HepG2 (cell line): ENCODE results near the gene SLC23A2. TPM values are rescaled to one million over a fixed set of nuclear protein-coding genes. Genes with fewer than 3 reads are reported as not detected.

Source experiments
- BCL3 ChIP-seq: sonication (generic); formaldehyde crosslinking; IDR thresholded peaks from 2 replicates; pipeline ENCODE4 v1.5.1; 2020; ENCODE audit warnings: mild to moderate bottlenecking, missing genetic modification reagents, moderate library complexity
- CAMTA2 ChIP-seq: sonication (generic); formaldehyde crosslinking; IDR thresholded peaks from 2 replicates; pipeline ENCODE4 v1.4.0; 2020; ENCODE audit warnings: mild to moderate bottlenecking, missing genetic modification reagents, borderline replicate concordance
- CENPT ChIP-seq: sonication (generic); formaldehyde crosslinking; IDR thresholded peaks from 2 replicates; pipeline ENCODE4 v1.8.0; 2022; ENCODE audit warnings: low read depth, mild to moderate bottlenecking, moderate library complexity, missing genetic modification reagents
- IKZF4 ChIP-seq: sonication (generic); formaldehyde crosslinking; IDR thresholded peaks from 2 replicates; pipeline ENCODE4 v1.5.1; 2020; ENCODE audit warnings: borderline replicate concordance, mild to moderate bottlenecking, low read depth, missing genetic modification reagents; ENCODE audit errors: not compliant biosample characterization
- MYPOP ChIP-seq: sonication (generic); formaldehyde crosslinking; IDR thresholded peaks from 2 replicates; pipeline ENCODE4 v1.8.1; 2023; ENCODE audit warnings: mild to moderate bottlenecking, moderate library complexity, missing genetic modification reagents
- MZF1 ChIP-seq: sonication (generic); formaldehyde crosslinking; IDR thresholded peaks from 2 replicates; pipeline ENCODE4 v1.8.1; 2023; ENCODE audit warnings: mild to moderate bottlenecking, missing genetic modification reagents, borderline replicate concordance
- NPAS2 ChIP-seq: sonication (generic); formaldehyde crosslinking; IDR thresholded peaks from 2 replicates; pipeline ENCODE4 v1.8.0; 2022; ENCODE audit warnings: mild to moderate bottlenecking, missing genetic modification reagents, borderline replicate concordance
- POLR2AphosphoS2 ChIP-seq: IDR thresholded peaks from 2 replicates; pipeline ENCODE4 v1.6.1; 2011; ENCODE audit warnings: low read depth, low read length, improper control_type of control experiment
- STAT6 ChIP-seq: sonication (generic); formaldehyde crosslinking; IDR thresholded peaks from 2 replicates; pipeline ENCODE4 v1.4.0; 2020; ENCODE audit warnings: missing genetic modification reagents, mild to moderate bottlenecking, borderline replicate concordance
- TRIM24 ChIP-seq: sonication (generic); formaldehyde crosslinking; IDR thresholded peaks from 2 replicates; pipeline ENCODE4 v1.8.0; 2022; ENCODE audit warnings: mild to moderate bottlenecking, missing genetic modification reagents
- ZBTB10 ChIP-seq: sonication (generic); formaldehyde crosslinking; IDR thresholded peaks from 2 replicates; pipeline ENCODE4 v1.4.0; 2020; ENCODE audit warnings: missing genetic modification reagents, borderline replicate concordance
- ZBTB43 ChIP-seq: sonication (generic); formaldehyde crosslinking; conservative IDR thresholded peaks from 2 replicates; pipeline ENCODE4 v1.4.0; 2020; ENCODE audit warnings: missing genetic modification reagents
- ZNF549 ChIP-seq: sonication (generic); formaldehyde crosslinking; IDR thresholded peaks from 2 replicates; pipeline ENCODE4 v1.5.0; 2020; ENCODE audit warnings: missing genetic modification reagents
- ZNF609 ChIP-seq: sonication (generic); formaldehyde crosslinking; IDR thresholded peaks from 2 replicates; pipeline ENCODE4 v1.4.0; 2020; ENCODE audit warnings: mild to moderate bottlenecking, missing genetic modification reagents, borderline replicate concordance
- ZNF75D ChIP-seq: sonication (generic); formaldehyde crosslinking; IDR thresholded peaks from 2 replicates; pipeline ENCODE4 v1.8.1; 2023; ENCODE audit warnings: missing genetic modification reagents, mild to moderate bottlenecking, borderline replicate concordance
- polyA plus RNA-seq, 8 experiments: library from polyadenylated mRNA; depleted of rRNA in 3 of 8; stranded (reverse) in 7 of 8; unstranded in 1 of 8; fragments of >200 nt; fragmentation: Illumina TruSeq in 4 of 8; extraction: Trizol in 4 of 8; gene quantifications; 2 replicates each; pipeline versions ENCODE4 v1.2.1 to v1.2.3, GENCODE V29; 2011 to 2016; ENCODE audit warnings: low read depth in 4 of 8, missing spikeins in 1 of 8, mixed read lengths in 1 of 8; ENCODE audit not compliant: insufficient read depth in 1 of 8
- total RNA-seq, 5 experiments: library from RNA; depleted of rRNA; stranded (reverse); fragments of >200 nt; fragmentation: Illumina TruSeq; extraction: Trizol; gene quantifications; 2 replicates each; pipeline ENCODE4 v1.2.3, GENCODE V29; 2016; ENCODE audit warnings: low read depth in 1 of 5

SLC23A2 gene
- total and polyA plus RNA-seq, 2 of the 13 experiments (the other 11 are each of a cell fraction or from before 2014, with no cell fraction given), result 42.2 to 51.2 TPM

GRCh38 chr20:5024982-5025381 is 23.7 kb upstream of the SLC23A2 start (continued):
- TF ChIP-seq ZBTB43 (CRISPR knock-in tag) (no peak), POLR2AphosphoS2 (no peak), CENPT (no peak), ZNF75D (CRISPR knock-in tag) (no peak), ZNF549 (CRISPR knock-in tag) (no peak), MZF1 (CRISPR knock-in tag) (no peak), BCL3 (CRISPR knock-in tag) (no peak), CAMTA2 (CRISPR knock-in tag) (no peak), ZNF609 (no peak), TRIM24 (CRISPR knock-in tag) (no peak), ZBTB10 (CRISPR knock-in tag) (no peak), NPAS2 (no peak), STAT6 (no peak), IKZF4 (CRISPR knock-in tag) (no peak), MYPOP (CRISPR knock-in tag) (no peak)
